OCI-LY3 (cell line): ENCODE results near the gene HPS3.

Source experiments
- CTCF ChIP-seq: fragments of 200-600, 300-600 bp; sonication (generic); IDR thresholded peaks from 2 replicates; pipeline ENCODE4 v1.5.1; 2014; ENCODE audit warnings: antibody characterized with exemption, low read length, low read depth
- EZH2phosphoT487 ChIP-seq: fragments of 200-600 bp; shearing (Covaris generic); IDR thresholded peaks from 2 replicates; pipeline ENCODE4 v1.6.1; 2018; ENCODE audit warnings: antibody characterized with exemption, mixed run types, low read depth

- TF ChIP-seq CTCF = no peak
- no peak for TF ChIP-seq EZH2phosphoT487
These were observed 15.9 kb downstream of the HPS3 start for GRCh38 chr3:149145356-149145755.
